HFFc6 (cell line): ENCODE measurements around the gene FARSB. TPM values are rescaled to one million over a fixed set of nuclear protein-coding genes. Genes with fewer than 3 reads are reported as not detected.

Experiments
- DNase-seq: peaks from one replicate; pipeline ENCODE4 v3.0.0-alpha.2; 2018
- H3K27ac Mint-ChIP-seq: 2 replicates; pipeline ENCODE4 v1.8.0; 2020; ENCODE audit warnings: mild to moderate bottlenecking, mixed read lengths
- H3K27me3 Mint-ChIP-seq: 2 replicates; pipeline ENCODE4 v1.8.0; 2021; ENCODE audit warnings: mild to moderate bottlenecking, moderate library complexity, mixed read lengths; ENCODE audit not compliant: insufficient read depth
- H3K36me3 Mint-ChIP-seq: 2 replicates; pipeline ENCODE4 v1.8.0; 2021; ENCODE audit warnings: low read depth, mixed read lengths
- H3K4me1 Mint-ChIP-seq: 2 replicates; pipeline ENCODE4 v1.8.0; 2020; ENCODE audit warnings: low read depth, mixed read lengths
- H3K4me3 Mint-ChIP-seq: 2 replicates; pipeline ENCODE4 v1.8.0; 2020; ENCODE audit warnings: mild to moderate bottlenecking, moderate library complexity, mixed read lengths
- H3K9me3 Mint-ChIP-seq: 2 replicates; pipeline ENCODE4 v1.8.0; 2020; ENCODE audit warnings: mild to moderate bottlenecking, mixed read lengths
- total RNA-seq, 6 experiments: library from RNA; stranded (reverse); fragmentation: NEBNext Ultra II Directional; extraction: Animal tissue kit (Norgen Biotek cat#: 25700); gene quantifications; 2 replicates in 1 of 6; 3 replicates in 5 of 6; pipeline ENCODE4 v1.2.3, GENCODE V29; 2021
- TF ChIP-seq, protein P1 (sequence below): fragments of 200-600 bp; sonication (generic); IDR thresholded peaks from 2 replicates; pipeline ENCODE4 v1.5.0; 2021; ENCODE audit warnings: antibody characterized with exemption, mild to moderate bottlenecking

Gene FARSB
- total RNA-seq, 6 experiments from 2014 or later, result 42.5 to 55.9 (median 51.9) TPM

- Mint-ChIP-seq H3K27ac (no peak overlapping the region), H3K4me3 (no peak overlapping the region)
- TF ChIP-seq, protein P1, sequence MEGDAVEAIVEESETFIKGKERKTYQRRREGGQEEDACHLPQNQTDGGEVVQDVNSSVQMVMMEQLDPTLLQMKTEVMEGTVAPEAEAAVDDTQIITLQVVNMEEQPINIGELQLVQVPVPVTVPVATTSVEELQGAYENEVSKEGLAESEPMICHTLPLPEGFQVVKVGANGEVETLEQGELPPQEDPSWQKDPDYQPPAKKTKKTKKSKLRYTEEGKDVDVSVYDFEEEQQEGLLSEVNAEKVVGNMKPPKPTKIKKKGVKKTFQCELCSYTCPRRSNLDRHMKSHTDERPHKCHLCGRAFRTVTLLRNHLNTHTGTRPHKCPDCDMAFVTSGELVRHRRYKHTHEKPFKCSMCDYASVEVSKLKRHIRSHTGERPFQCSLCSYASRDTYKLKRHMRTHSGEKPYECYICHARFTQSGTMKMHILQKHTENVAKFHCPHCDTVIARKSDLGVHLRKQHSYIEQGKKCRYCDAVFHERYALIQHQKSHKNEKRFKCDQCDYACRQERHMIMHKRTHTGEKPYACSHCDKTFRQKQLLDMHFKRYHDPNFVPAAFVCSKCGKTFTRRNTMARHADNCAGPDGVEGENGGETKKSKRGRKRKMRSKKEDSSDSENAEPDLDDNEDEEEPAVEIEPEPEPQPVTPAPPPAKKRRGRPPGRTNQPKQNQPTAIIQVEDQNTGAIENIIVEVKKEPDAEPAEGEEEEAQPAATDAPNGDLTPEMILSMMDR, result no peak
Observed at GRCh38 chr2:222663479-222663878, 7.6 kb upstream of the FARSB start.

DNA sequence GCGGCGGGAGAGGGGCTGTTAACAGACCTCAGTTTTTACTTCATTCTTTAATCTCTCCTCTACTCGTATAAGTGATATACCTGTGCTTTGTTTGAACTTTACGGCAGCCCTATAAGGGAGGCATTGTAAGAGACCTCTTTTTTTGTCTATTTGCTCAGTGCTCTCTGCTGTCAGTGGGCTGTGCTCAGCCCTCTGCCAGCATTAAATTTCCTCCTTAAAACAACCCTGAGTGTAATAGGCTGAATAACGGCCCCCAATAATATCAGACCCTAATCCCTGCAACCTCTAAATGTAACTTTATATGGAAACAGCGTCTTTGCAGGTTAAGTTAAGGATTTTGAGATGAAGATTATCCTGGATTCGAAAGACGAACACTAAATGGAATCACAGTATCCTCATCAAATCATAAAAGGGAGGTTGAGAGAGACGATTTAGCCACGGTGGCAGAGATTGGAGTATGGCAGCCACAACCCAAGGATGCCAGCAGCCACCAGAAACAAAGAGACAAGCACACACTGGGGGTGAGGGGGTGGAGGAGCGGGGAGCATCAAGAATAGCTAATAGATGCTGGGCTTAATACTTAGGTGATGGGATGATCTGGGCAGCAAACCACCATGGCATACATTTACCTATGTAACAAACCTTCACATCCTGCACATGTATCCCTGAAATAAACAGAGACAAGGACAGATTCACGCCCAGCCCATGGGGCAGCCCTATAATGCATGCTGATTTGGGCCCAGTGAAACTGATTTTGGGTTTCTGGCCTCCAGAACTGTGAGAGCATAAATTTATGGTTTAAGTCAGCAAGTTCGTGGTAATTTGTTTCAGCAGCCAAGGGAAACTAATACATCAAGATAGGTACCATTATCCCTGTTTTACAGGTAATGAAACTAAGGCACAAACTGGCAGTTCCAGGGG, 894 bp upstream of the FARSB start:
- H3K4me3 Mint-ChIP-seq, result peak overlapping the region; percentile 100
- no peaks in the 10 kb centered on the region for H3K27me3 Mint-ChIP-seq
- H3K36me3 Mint-ChIP-seq, result peaks cover 15% of the 10 kb centered on the region
- TF ChIP-seq, protein P1, result no peak; the same call in 1 of the 2 replicates
- no peak for DNase-seq
- H3K4me1 Mint-ChIP-seq, result peaks cover 43% of the 10 kb centered on the region
- H3K27ac Mint-ChIP-seq, result peak overlapping the region; percentile 99
- no peaks in the 10 kb centered on the region for H3K9me3 Mint-ChIP-seq

More at GRCh38 chr2:222663479-222663878, 7.6 kb upstream of the FARSB start:
- Mint-ChIP-seq H3K36me3 (no peaks in the 10 kb centered on the region), H3K27me3 (peaks cover 19% of the 10 kb centered on the region), H3K9me3 (no peaks in the 10 kb centered on the region), H3K4me1 (no peaks in the 10 kb centered on the region)
- no peak for DNase-seq

GRCh38 chr2:222653280-222653679, 2.6 kb downstream of the FARSB start:
- Mint-ChIP-seq H3K4me3 (peak overlapping the region; percentile 100), H3K4me1 (peaks cover 64% of the 10 kb centered on the region), H3K27ac (peak overlapping the region; percentile 58)

GRCh38 chr2:222652491-222653255, 3.2 kb downstream of the FARSB start:
- peaks cover 64% of the 10 kb centered on the region for H3K4me1 Mint-ChIP-seq
- H3K27me3 Mint-ChIP-seq, result no peaks in the 10 kb centered on the region
- TF ChIP-seq, protein P1, result no peak
- no peaks in the 10 kb centered on the region for H3K9me3 Mint-ChIP-seq
- H3K36me3 Mint-ChIP-seq, result peaks cover 19% of the 10 kb centered on the region
- peak overlapping the region; percentile 100 for H3K4me3 Mint-ChIP-seq
- no peak for DNase-seq
- peak overlapping the region; percentile 58 for H3K27ac Mint-ChIP-seq

More at GRCh38 chr2:222653280-222653679, 2.6 kb downstream of the FARSB start:
- H3K36me3 Mint-ChIP-seq, result peaks cover 19% of the 10 kb centered on the region
- no peaks in the 10 kb centered on the region for H3K27me3 Mint-ChIP-seq
- TF ChIP-seq, protein P1, result no peak
- no peaks in the 10 kb centered on the region for H3K9me3 Mint-ChIP-seq
- no peak for DNase-seq

DNA sequence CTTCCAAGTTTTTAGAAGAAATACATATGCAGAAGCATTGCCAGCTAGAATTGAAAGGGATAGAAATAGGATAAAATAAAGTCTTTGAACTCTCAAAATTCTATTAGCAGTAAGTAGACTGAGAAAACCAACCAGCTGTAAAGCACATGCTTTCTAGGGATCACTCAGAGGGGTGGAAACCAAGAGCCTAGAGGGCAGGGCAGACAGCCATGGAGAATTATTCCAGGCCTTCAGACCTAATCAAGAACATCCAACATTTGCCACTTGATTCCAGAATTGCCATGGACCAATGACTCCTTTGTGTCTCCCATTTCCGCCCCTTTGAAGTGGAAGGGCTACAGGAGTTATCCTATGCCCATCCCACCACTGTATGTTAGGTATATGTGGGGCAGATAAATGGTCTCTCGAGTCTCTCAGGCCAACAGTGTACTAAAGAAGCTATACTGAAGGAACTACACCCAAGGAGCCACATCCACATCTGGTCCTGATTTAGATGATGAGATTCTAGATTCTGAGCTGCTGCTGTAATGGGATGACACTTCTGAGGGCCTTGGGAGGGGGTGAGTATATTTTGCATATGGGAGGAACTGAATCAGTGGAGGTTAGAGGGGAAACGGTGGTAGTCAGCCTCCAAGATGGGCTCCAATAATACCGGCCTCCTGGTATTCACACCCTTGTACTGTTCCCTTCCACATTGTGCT, 4.0 kb downstream of the FARSB start:
- DNase-seq, result peak; percentile 34
- Mint-ChIP-seq H3K9me3 (no peaks in the 10 kb centered on the region), H3K4me1 (peaks cover 57% of the 10 kb centered on the region), H3K27ac (peak overlapping the region; percentile 40), H3K4me3 (peak overlapping the region; percentile 11), H3K27me3 (no peaks in the 10 kb centered on the region), H3K36me3 (peaks cover 19% of the 10 kb centered on the region)
- TF ChIP-seq, protein P1, result no peak
